Endothelial cell of umbilical vein (primary cell): ENCODE data around the gene GNB2.

Experiments
- CTCF ChIP-seq, 2 donors: IDR thresholded peaks; 1 replicate in 1 of 2; 2 replicates in 1 of 2; pipeline ENCODE4 v1.5.1; 2011; ENCODE audit warnings: low read length in 2 of 2, mild to moderate bottlenecking in 2 of 2, moderate library complexity in 2 of 2, control low read depth in 1 of 2, inconsistent platforms in 1 of 2, low read depth in 1 of 2; ENCODE audit not compliant: insufficient read depth in 1 of 2; ENCODE audit errors: extremely low read depth in 1 of 2
- EZH2 ChIP-seq: IDR thresholded peaks from 2 replicates; pipeline ENCODE4 v1.6.1; 2012; ENCODE audit warnings: borderline replicate concordance, low read depth, mild to moderate bottlenecking, moderate library complexity, low read length, inconsistent platforms; ENCODE audit not compliant: severe bottlenecking
- FOS ChIP-seq: IDR thresholded peaks from 2 replicates; pipeline ENCODE4 v1.6.1; 2011; ENCODE audit warnings: mild to moderate bottlenecking, low read length, moderate library complexity, borderline replicate concordance; ENCODE audit not compliant: insufficient read depth
- GATA2 ChIP-seq: IDR thresholded peaks from 2 replicates; pipeline ENCODE4 v1.7.0; 2011; ENCODE audit warnings: low read depth, mild to moderate bottlenecking, moderate library complexity, mixed read lengths, low read length; ENCODE audit not compliant: insufficient read length, insufficient read depth
- JUN ChIP-seq: IDR thresholded peaks from 2 replicates; pipeline ENCODE4 v1.6.1; 2011; ENCODE audit warnings: borderline replicate concordance, low read depth; ENCODE audit not compliant: insufficient read length, insufficient read depth
- MAX ChIP-seq: IDR thresholded peaks from 2 replicates; pipeline ENCODE4 v1.6.1; 2011; ENCODE audit not compliant: insufficient read depth, insufficient read length
- POLR2A ChIP-seq: IDR thresholded peaks from 2 replicates; pipeline ENCODE4 v1.6.1; 2012; ENCODE audit warnings: low read depth, mild to moderate bottlenecking, control low read depth, low read length
- POLR2AphosphoS5 ChIP-seq: IDR thresholded peaks from 2 replicates; pipeline ENCODE4 v1.6.1; 2012; ENCODE audit warnings: low read depth, mild to moderate bottlenecking, control low read depth, low read length, moderate library complexity; ENCODE audit not compliant: insufficient read depth

GRCh38 chr7:100654908-100655831, 18.4 kb upstream of the GNB2 start:
- TF ChIP-seq CTCF (IDR thresholded peaks at IDR 0.05; ENCODE audit: extremely low read depth in 1 of 2, insufficient read depth in 1 of 2, low read depth in 1 of 2, low read length in 2 of 2) (no peak), GATA2 (no peak), POLR2A (no peak), EZH2 (no peak), POLR2AphosphoS5 (no peak), MAX (no peak), FOS (no peak), JUN (no peak)
